ENCODE measurements around the gene C19orf67. TPM values are rescaled to one million over a fixed set of nuclear protein-coding genes. Genes with fewer than 3 reads are reported as not detected.

C19orf67 gene
- total and polyA plus RNA-seq, 12 donors = not detected

GRCh38 chr19:14115756-14116155, 30.2 kb upstream of the C19orf67 start:
- Histone ChIP-seq H3K36me3 (replicated peaks in 1 of 2) (no peaks in the 10 kb centered on the region), H3K27me3 (no peaks in the 10 kb centered on the region), H3K9me3 (replicated peaks in 1 of 3) (no peaks in the 10 kb centered on the region), H3K27ac (peak overlapping the region; percentile 32 to 100 (median 86)), H3K4me1 (replicated peaks in 1 of 2) (peaks cover 59 to 83% of the 10 kb centered on the region in 2 donors), H3K4me3 (peak overlapping the region in 1 of 4 donors; percentile 95)
- WGBS, 4 donors = 31 to 41% (median 33%) methylated on average over 5 of the region's 5 CpGs
- DNase-seq = peak in 4 of 7 donors; percentile 45 to 58 (median 52)
- intact Hi-C loops (cut with DNase I) = no loop called here
- no peak for TF ChIP-seq POLR2A (IDR thresholded peaks at IDR 0.05)
- TF ChIP-seq, protein P1, sequence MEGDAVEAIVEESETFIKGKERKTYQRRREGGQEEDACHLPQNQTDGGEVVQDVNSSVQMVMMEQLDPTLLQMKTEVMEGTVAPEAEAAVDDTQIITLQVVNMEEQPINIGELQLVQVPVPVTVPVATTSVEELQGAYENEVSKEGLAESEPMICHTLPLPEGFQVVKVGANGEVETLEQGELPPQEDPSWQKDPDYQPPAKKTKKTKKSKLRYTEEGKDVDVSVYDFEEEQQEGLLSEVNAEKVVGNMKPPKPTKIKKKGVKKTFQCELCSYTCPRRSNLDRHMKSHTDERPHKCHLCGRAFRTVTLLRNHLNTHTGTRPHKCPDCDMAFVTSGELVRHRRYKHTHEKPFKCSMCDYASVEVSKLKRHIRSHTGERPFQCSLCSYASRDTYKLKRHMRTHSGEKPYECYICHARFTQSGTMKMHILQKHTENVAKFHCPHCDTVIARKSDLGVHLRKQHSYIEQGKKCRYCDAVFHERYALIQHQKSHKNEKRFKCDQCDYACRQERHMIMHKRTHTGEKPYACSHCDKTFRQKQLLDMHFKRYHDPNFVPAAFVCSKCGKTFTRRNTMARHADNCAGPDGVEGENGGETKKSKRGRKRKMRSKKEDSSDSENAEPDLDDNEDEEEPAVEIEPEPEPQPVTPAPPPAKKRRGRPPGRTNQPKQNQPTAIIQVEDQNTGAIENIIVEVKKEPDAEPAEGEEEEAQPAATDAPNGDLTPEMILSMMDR (IDR thresholded peaks at IDR 0.05) = no peak

DNA sequence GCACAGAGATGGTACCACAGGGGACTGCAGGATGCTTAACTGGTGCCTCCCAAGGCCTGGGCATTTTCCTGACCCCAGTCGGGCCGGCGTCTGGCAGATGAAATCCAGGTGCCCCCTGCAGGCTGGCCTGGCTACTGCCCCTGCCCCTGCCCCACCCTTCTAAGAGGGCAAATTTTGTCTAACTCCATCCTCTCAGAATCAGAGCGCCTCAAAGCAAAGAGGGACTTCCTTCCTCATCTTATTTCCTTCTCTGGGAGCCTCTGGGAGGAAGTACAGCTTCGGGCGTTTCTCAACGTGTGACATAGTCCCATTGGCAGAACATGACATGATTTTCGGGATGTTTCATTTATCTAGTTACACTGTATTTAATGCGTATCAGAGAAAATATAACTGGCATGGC, 29.3 kb upstream of the C19orf67 start:
- H3K36me3 ChIP-seq (replicated peaks in 1 of 2) = no peaks in the 10 kb centered on the region
- no peaks in the 10 kb centered on the region for H3K9me3 ChIP-seq (replicated peaks in 1 of 3)
- intact Hi-C loops (cut with DNase I) = no loop called here
- peak overlapping the region in 4 of 5 donors; percentile 32 to 94 (median 88) for H3K27ac ChIP-seq
- TF ChIP-seq, protein P1 (IDR thresholded peaks at IDR 0.05) = peak; percentile 29 to 61 (median 56)
- no peak for TF ChIP-seq POLR2A (IDR thresholded peaks at IDR 0.05)
- H3K27me3 ChIP-seq = no peaks in the 10 kb centered on the region
- H3K4me1 ChIP-seq (replicated peaks in 1 of 2) = peaks cover 58 to 84% of the 10 kb centered on the region in 2 donors
- 26 to 49% (median 27%) methylated on average over 8 to 9 of the region's 9 CpGs for WGBS, 4 donors
- peak in 6 of 7 donors; percentile 68 to 84 (median 73) for DNase-seq
- H3K4me3 ChIP-seq = no peak overlapping the region

DNA sequence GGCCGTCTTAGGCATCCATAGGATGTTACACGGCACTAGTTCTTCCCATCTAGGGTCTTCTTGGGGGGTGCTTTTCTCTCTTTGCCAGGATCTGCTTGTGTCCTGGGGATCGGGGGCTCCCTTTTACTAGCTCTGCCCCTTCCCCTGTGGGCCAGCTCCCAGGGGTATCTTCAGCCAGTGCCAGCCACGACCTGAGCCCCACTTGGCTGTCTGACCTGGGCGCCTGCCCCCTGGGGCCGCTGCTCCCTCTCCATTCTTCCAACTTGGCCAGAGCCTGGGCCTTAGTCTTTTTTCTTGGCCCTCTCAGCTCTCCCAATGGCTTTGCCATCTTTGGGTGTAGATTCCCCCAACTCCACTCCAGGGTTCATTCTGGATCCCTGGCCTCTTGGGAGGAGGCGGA, 28.9 kb upstream of the C19orf67 start:
- Histone ChIP-seq H3K4me3 (no peak overlapping the region), H3K27me3 (no peaks in the 10 kb centered on the region), H3K4me1 (replicated peaks in 1 of 2) (peaks cover 54 to 80% of the 10 kb centered on the region in 2 donors), H3K27ac (peak overlapping the region in 4 of 5 donors; percentile 32 to 94 (median 88)), H3K9me3 (replicated peaks in 1 of 3) (no peaks in the 10 kb centered on the region), H3K36me3 (replicated peaks in 1 of 2) (no peaks in the 10 kb centered on the region)
- TF ChIP-seq POLR2A (IDR thresholded peaks at IDR 0.05) = no peak
- TF ChIP-seq, protein P1 (IDR thresholded peaks at IDR 0.05) = no peak
- no peak for DNase-seq
- 90 to 92% (median 91%) methylated on average over 6 to 7 of the region's 7 CpGs for whole genome bisulfite sequencing, 4 donors
- intact Hi-C loops (cut with DNase I) = no loop called here

DNA sequence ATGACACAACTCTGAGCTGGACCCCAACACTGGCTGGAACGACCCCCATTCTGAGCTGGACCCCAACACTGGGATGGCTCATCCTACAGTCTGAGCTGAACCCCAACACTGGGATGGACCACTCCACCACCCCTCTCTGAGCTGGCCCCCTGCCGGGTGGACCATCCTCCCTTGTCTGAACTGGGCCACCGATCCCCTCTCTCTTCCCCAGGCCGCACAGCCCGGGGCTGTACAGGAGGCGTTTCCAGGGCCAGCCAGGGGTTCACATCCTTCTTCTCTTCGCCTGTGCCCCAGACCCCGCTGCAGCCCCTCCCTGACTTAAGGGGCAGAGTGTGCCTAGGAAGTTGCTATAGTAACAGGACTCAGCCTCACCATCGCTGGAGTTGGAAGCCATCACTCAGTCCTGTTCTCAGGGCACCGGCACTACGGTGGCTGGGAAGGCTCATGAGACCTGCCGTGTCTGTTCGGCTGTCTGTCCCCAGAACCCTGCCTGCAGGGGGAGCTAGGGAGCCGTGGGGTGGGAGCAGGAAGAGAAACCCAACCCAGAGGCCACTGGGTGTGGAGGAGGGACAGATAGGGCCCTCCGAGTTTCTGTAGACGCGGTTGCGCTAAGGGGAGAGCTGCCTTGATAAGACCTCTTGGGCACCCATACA, 28.3 kb upstream of the C19orf67 start:
- Histone ChIP-seq H3K36me3 (replicated peaks in 1 of 2) (no peaks in the 10 kb centered on the region), H3K27me3 (no peaks in the 10 kb centered on the region), H3K4me3 (peak overlapping the region in 1 of 4 donors; percentile 48), H3K4me1 (replicated peaks in 1 of 2) (peaks cover 48 to 75% of the 10 kb centered on the region in 2 donors), H3K9me3 (replicated peaks in 1 of 3) (no peaks in the 10 kb centered on the region), H3K27ac (peak overlapping the region; percentile 1 to 94 (median 86))
- intact Hi-C loops (cut with DNase I) = no loop called here
- peak in 5 of 7 donors; percentile 46 to 76 (median 64) for DNase-seq
- 75 to 87% (median 79%) methylated on average over 11 to 18 of the region's 18 CpGs for WGBS, 4 donors
- TF ChIP-seq POLR2A (IDR thresholded peaks at IDR 0.05) = no peak
- TF ChIP-seq, protein P1 (IDR thresholded peaks at IDR 0.05) = peak in 4 of 6 experiments; percentile 11 to 51 (median 35)
